Left ventricle myocardium superior (tissue), 1 donor: ENCODE data around the gene DNAAF1. TPM values are rescaled to one million over a fixed set of nuclear protein-coding genes. Genes with fewer than 3 reads are reported as not detected.
A peak's percentile ranks its signal among the peaks of the same experiment; 100 is the strongest.

Source experiments
- ATAC-seq: fragments of 200-7000 bp; cut with Tn5 transposase; one replicate; pipeline ENCODE4 v1.9.1; 2020; ENCODE audit warnings: mild to moderate bottlenecking, moderate library complexity
- DNase-seq: peaks from one replicate; pipeline ENCODE4 v3.0.0-alpha.2; 2020
- intact Hi-C: fragments of 100-400 bp; cut with micrococcal nuclease; formaldehyde crosslinking; loops from one replicate; pipeline ENCODE4 v1.11.0; 2022
- total RNA-seq: library from RNA; stranded (reverse); fragmentation: NEBNext Ultra II Directional; extraction: Animal tissue kit (Norgen Biotek cat#: 25700); gene quantifications from one replicate; pipeline ENCODE4 v1.2.1, GENCODE V29; 2021
- donor health status: DM: no; HTN: yes; CAD: no; lungs with severe emphysema.

The DNAAF1 gene
- total RNA-seq, 1 donor from 2014 or later, result not detected

- intact Hi-C loops, result no loop called here
- no peak for ATAC-seq
- no peak for DNase-seq
Measured at GRCh38 chr16:84153660-84154214, 8.6 kb downstream of the DNAAF1 start.

- no peak for ATAC-seq
- intact Hi-C loops, result no loop called here
- DNase-seq, result no peak
Measured at GRCh38 chr16:84155226-84155625, 10.1 kb downstream of the DNAAF1 start.

- ATAC-seq, result no peak
Measured at GRCh38 chr16:84155771-84156170, 10.7 kb downstream of the DNAAF1 start.

GRCh38 chr16:84156342-84156784, 11.3 kb downstream of the DNAAF1 start:
- ATAC-seq (no peak), DNase-seq (no peak)
- intact Hi-C loops, result no loop called here

More at GRCh38 chr16:84155771-84156170, 10.7 kb downstream of the DNAAF1 start:
- DNase-seq, result no peak
- intact Hi-C loops, result no loop called here

- intact Hi-C loops, result no loop called here
- DNase-seq, result no peak
- no peak for ATAC-seq
Measured at GRCh38 chr16:84159007-84159406, 13.9 kb downstream of the DNAAF1 start.

GRCh38 chr16:84159800-84160199, 14.7 kb downstream of the DNAAF1 start:
- intact Hi-C loops, result no loop called here
- DNase-seq (no peak), ATAC-seq (no peak)

- intact Hi-C loops, result no loop called here
- DNase-seq (no peak), ATAC-seq (no peak)
Measured at GRCh38 chr16:84161037-84161436, 15.9 kb downstream of the DNAAF1 start.

GRCh38 chr16:84161801-84162200, 16.7 kb downstream of the DNAAF1 start:
- ATAC-seq (no peak), DNase-seq (no peak)
- intact Hi-C loops, result no loop called here

GRCh38 chr16:84165746-84166145, 20.6 kb downstream of the DNAAF1 start:
- ATAC-seq (no peak), DNase-seq (no peak)
- intact Hi-C loops, result no loop called here

- no peak for DNase-seq
- intact Hi-C loops, result no loop called here
- ATAC-seq, result no peak
Measured at GRCh38 chr16:84166796-84167695, 21.9 kb downstream of the DNAAF1 start.

GRCh38 chr16:84169765-84170310, 24.7 kb downstream of the DNAAF1 start:
- DNase-seq, result no peak
- intact Hi-C loops, result no loop called here

GRCh38 chr16:84174396-84174795, 29.3 kb downstream of the DNAAF1 start:
- intact Hi-C loops, result no loop called here
- ATAC-seq (no peak), DNase-seq (no peak)

More at GRCh38 chr16:84169765-84170310, 24.7 kb downstream of the DNAAF1 start:
- ATAC-seq, result no peak

- ATAC-seq (peak; percentile 41), DNase-seq (no peak)
- intact Hi-C loops, result no loop called here
Measured at GRCh38 chr16:84175350-84176081, 30.4 kb downstream of the DNAAF1 start.

- no peak for DNase-seq
- ATAC-seq, result peak; percentile 15
- intact Hi-C loops, result no loop called here
Measured at GRCh38 chr16:84176192-84177053, 31.3 kb downstream of the DNAAF1 start.

GRCh38 chr16:84177741-84178073, 32.6 kb downstream of the DNAAF1 start:
- DNase-seq, result no peak
- intact Hi-C loops, result no loop called here
- no peak for ATAC-seq

- DNase-seq (no peak), ATAC-seq (peak; percentile 24)
- intact Hi-C loops, result no loop called here
Measured at GRCh38 chr16:84178146-84178765, 33.1 kb downstream of the DNAAF1 start.

- DNase-seq (no peak), ATAC-seq (no peak)
- intact Hi-C loops, result no loop called here
Measured at GRCh38 chr16:84178892-84179611, 33.9 kb downstream of the DNAAF1 start.
